Activated CD8-positive, alpha-beta memory T cell treated with anti-CD3 and anti-CD28 coated beads, Interleukin-2, amount 50 U/mL, for 4 hours (primary cell): ENCODE measurements around the gene JMJD1C.
A peak's percentile ranks its signal among the peaks of the same experiment; 100 is the strongest.

Experiments used
- DNase-seq: peaks from one replicate; pipeline ENCODE4 v3.0.0-alpha.2; 2020

JMJD1C gene

GRCh38 chr10:63477927-63478326 lies 12.2 kb upstream of the JMJD1C start:
- no peak for DNase-seq

GRCh38 chr10:63474488-63474887 lies 8.7 kb upstream of the JMJD1C start:
- no peak for DNase-seq

- no peak for DNase-seq
Measured at GRCh38 chr10:63470928-63471327, 5.2 kb upstream of the JMJD1C start.

GRCh38 chr10:63468947-63469346 lies 3.2 kb upstream of the JMJD1C start:
- DNase-seq: no peak

- DNase-seq: no peak
Measured at GRCh38 chr10:63467841-63468240, 2.1 kb upstream of the JMJD1C start.

GRCh38 chr10:63466144-63466935 lies 563 bp upstream of the JMJD1C start:
- DNase-seq: peak; percentile 44

GRCh38 chr10:63464402-63465292 lies 1.1 kb downstream of the JMJD1C start:
- no peak for DNase-seq

- DNase-seq: no peak
Measured at GRCh38 chr10:63462442-63462841, 3.3 kb downstream of the JMJD1C start.

- DNase-seq: no peak
Measured at GRCh38 chr10:63458177-63458576, 7.6 kb downstream of the JMJD1C start.

GRCh38 chr10:63457594-63457993 lies 8.2 kb downstream of the JMJD1C start:
- DNase-seq: no peak

- DNase-seq: no peak
Measured at GRCh38 chr10:63456437-63457210, 9.2 kb downstream of the JMJD1C start.

- no peak for DNase-seq
Measured at GRCh38 chr10:63455507-63455906, 10.3 kb downstream of the JMJD1C start.

- DNase-seq: no peak
Measured at GRCh38 chr10:63454631-63455030, 11.1 kb downstream of the JMJD1C start.

GRCh38 chr10:63452524-63452923 lies 13.3 kb downstream of the JMJD1C start:
- DNase-seq: no peak

- DNase-seq: no peak
Measured at GRCh38 chr10:63446716-63447440, 18.9 kb downstream of the JMJD1C start.

- no peak for DNase-seq
Measured at GRCh38 chr10:63441404-63441803, 24.4 kb downstream of the JMJD1C start.

GRCh38 chr10:63439607-63440006 lies 26.2 kb downstream of the JMJD1C start:
- no peak for DNase-seq

GRCh38 chr10:63438506-63439498 lies 27.0 kb downstream of the JMJD1C start:
- DNase-seq: no peak

GRCh38 chr10:63437116-63437949 lies 28.4 kb downstream of the JMJD1C start:
- DNase-seq: no peak

- no peak for DNase-seq
Measured at GRCh38 chr10:63436225-63436624, 29.6 kb downstream of the JMJD1C start.
